H1 (cell line): ENCODE results near the gene OR5H15. TPM values are rescaled to one million over a fixed set of nuclear protein-coding genes. Genes with fewer than 3 reads are reported as not detected.
"Not testable (repeated sequence)": the region's sequence is repeated elsewhere in the genome, so short reads cannot be mapped to it uniquely, and the experiment has no call there.

ENCODE experiments used
- CTCF ChIA-PET: fragments of 300-600 bp; sonication (Branson Sonifier 250); formaldehyde crosslinking; loops from one replicate; lab custom pipeline; 2021; ENCODE audit not compliant: partially characterized antibody; lab: Charles Lee
- POLR2A ChIA-PET: fragments of 300-600 bp; sonication (Branson Sonifier 250); formaldehyde crosslinking; loops from one replicate; lab custom pipeline; 2021; ENCODE audit warnings: inconsistent platforms; ENCODE audit not compliant: partially characterized antibody; lab: Charles Lee
- DNase-seq, 2 experiments: peaks; one replicate each; pipeline versions ENCODE4 v3.0.0 to v3.0.0-alpha.2; 2010 to 2022; ENCODE audit warnings: low spot score in 2 of 2, low read depth in 1 of 2, mixed read lengths in 1 of 2
- FAIRE-seq: peaks from 2 replicates; lab custom pipeline; 2011; peaks lifted over from hg19 to GRCh38; lab: Jason Lieb, UNC
- H2AFZ ChIP-seq: 2 replicates; pipeline ENCODE4 v1.8.1; 2012; ENCODE audit warnings: low read length, inconsistent platforms
- H2AK5ac ChIP-seq: 2 replicates; pipeline ENCODE4 v1.6.1; 2013; ENCODE audit warnings: low read depth, low read length
- H2BK120ac ChIP-seq: replicated peaks from 2 replicates; pipeline ENCODE3; 2013; ENCODE audit warnings: low read depth, low read length, inconsistent platforms
- H2BK12ac ChIP-seq: 2 replicates; pipeline ENCODE4 v1.6.1; 2013; ENCODE audit warnings: low read depth, low read length
- H2BK15ac ChIP-seq: 2 replicates; pipeline ENCODE4 v1.6.1; 2013; ENCODE audit warnings: low read length
- H2BK20ac ChIP-seq: 2 replicates; pipeline ENCODE4 v1.6.1; 2013; ENCODE audit warnings: low read length
- H2BK5ac ChIP-seq: 2 replicates; pipeline ENCODE4 v1.6.1; 2013; ENCODE audit warnings: low read depth, low read length
- H3K14ac ChIP-seq: 2 replicates; pipeline ENCODE4 v1.6.1; 2013; ENCODE audit warnings: inconsistent platforms; ENCODE audit not compliant: insufficient read length
- H3K18ac ChIP-seq: 2 replicates; pipeline ENCODE4 v1.6.1; 2013; ENCODE audit warnings: low read length; ENCODE audit errors: extremely low read depth
- H3K23ac ChIP-seq: 2 replicates; pipeline ENCODE4 v1.6.1; 2013; ENCODE audit warnings: inconsistent platforms; ENCODE audit not compliant: insufficient read length
- H3K23me2 ChIP-seq: 2 replicates; pipeline ENCODE4 v1.6.1; 2013; ENCODE audit warnings: low read depth, low read length
- H3K27ac ChIP-seq: 2 replicates; pipeline ENCODE4 v1.6.1; 2011; ENCODE audit warnings: low read depth, low read length, inconsistent platforms
- H3K27me3 ChIP-seq, 4 experiments: replicated peaks in 1 of 4; 1 replicate in 1 of 4; 2 replicates in 3 of 4; pipeline versions ENCODE4 v1.6.1 to v1.8.1; 2011 to 2013; ENCODE audit warnings: low read length in 3 of 4, mild to moderate bottlenecking in 3 of 4, inconsistent platforms in 2 of 4, mixed read lengths in 2 of 4, moderate library complexity in 1 of 4; ENCODE audit not compliant: control insufficient read depth in 3 of 4, insufficient read depth in 3 of 4; ENCODE audit errors: extremely low read depth in 1 of 4
- H3K36me3 ChIP-seq, 4 experiments: 2 replicates each; pipeline versions ENCODE4 v1.6.1 to v1.8.1; 2011 to 2013; ENCODE audit warnings: mild to moderate bottlenecking in 4 of 4, low read length in 3 of 4, moderate library complexity in 2 of 4, control low read depth in 1 of 4, inconsistent platforms in 1 of 4; ENCODE audit not compliant: insufficient read depth in 4 of 4, control insufficient read depth in 2 of 4
- H3K4ac ChIP-seq: replicated peaks from 2 replicates; pipeline ENCODE3; 2013; ENCODE audit warnings: low read length, low read depth, mixed read lengths, inconsistent platforms; ENCODE audit not compliant: insufficient read length
- H3K4me1 ChIP-seq, 4 experiments: replicated peaks in 1 of 4; 1 replicate in 1 of 4; 2 replicates in 3 of 4; pipeline versions ENCODE4 v1.6.1 to v1.8.1; 2011 to 2013; ENCODE audit warnings: low read length in 3 of 4, inconsistent platforms in 2 of 4, mixed read lengths in 1 of 4; ENCODE audit not compliant: insufficient read depth in 4 of 4, control insufficient read depth in 3 of 4
- H3K4me2 ChIP-seq, 2 experiments: 2 replicates each; pipeline versions ENCODE4 v1.6.1 to v1.8.1; 2011 to 2013; ENCODE audit warnings: low read depth in 2 of 2, low read length in 2 of 2, control low read depth in 1 of 2, inconsistent platforms in 1 of 2, mild to moderate bottlenecking in 1 of 2; ENCODE audit not compliant: insufficient read depth in 1 of 2
- H3K4me3 ChIP-seq, 4 experiments: fragments of 200-600, 300-600 bp in 1 of 4; sonication (generic), shearing (Covaris generic), sonication (Bioruptor Twin) in 1 of 4; 2 replicates each; pipeline versions ENCODE4 v1.5.1 to v1.8.1; 2011 to 2016; ENCODE audit warnings: low read length in 4 of 4, low read depth in 3 of 4, control low read depth in 2 of 4, inconsistent platforms in 2 of 4, mild to moderate bottlenecking in 2 of 4, mixed read lengths in 1 of 4, moderate library complexity in 1 of 4; ENCODE audit not compliant: insufficient read depth in 2 of 4; ENCODE audit errors: extremely low read depth in 1 of 4
- H3K56ac ChIP-seq: replicated peaks from 2 replicates; pipeline ENCODE3; 2013; ENCODE audit warnings: low read depth, mild to moderate bottlenecking, mixed read lengths, low read length, inconsistent platforms; ENCODE audit not compliant: insufficient read length
- H3K79me1 ChIP-seq: 2 replicates; pipeline ENCODE4 v1.6.1; 2013; ENCODE audit warnings: low read depth, low read length, control low read depth
- H3K79me2 ChIP-seq, 2 experiments: 2 replicates each; pipeline versions ENCODE4 v1.6.1 to v1.8.1; 2012 to 2013; ENCODE audit warnings: low read length in 2 of 2, mild to moderate bottlenecking in 2 of 2, inconsistent platforms in 1 of 2; ENCODE audit not compliant: insufficient read depth in 2 of 2, control insufficient read depth in 1 of 2
- H3K9ac ChIP-seq, 4 experiments: replicated peaks in 1 of 4; 1 replicate in 1 of 4; 2 replicates in 3 of 4; pipeline versions ENCODE4 v1.6.1 to v1.8.1; 2011 to 2013; ENCODE audit warnings: low read depth in 3 of 4, low read length in 3 of 4, control low read depth in 2 of 4, mild to moderate bottlenecking in 2 of 4, moderate library complexity in 2 of 4, inconsistent platforms in 1 of 4; ENCODE audit errors: extremely low read depth in 1 of 4
- H3K9me3 ChIP-seq, 2 experiments: 2 replicates each; pipeline versions ENCODE4 v1.6.1 to v1.8.1; 2012 to 2013; ENCODE audit warnings: mild to moderate bottlenecking in 2 of 2, moderate library complexity in 2 of 2, control low read depth in 1 of 2, inconsistent platforms in 1 of 2, low read depth in 1 of 2, low read length in 1 of 2, mixed read lengths in 1 of 2; ENCODE audit not compliant: insufficient read depth in 2 of 2
- H4K20me1 ChIP-seq, 2 experiments: replicated peaks in 1 of 2; 2 replicates each; pipeline versions ENCODE3 to v1.8.1; 2011 to 2013; ENCODE audit warnings: inconsistent platforms in 2 of 2, low read length in 2 of 2, mild to moderate bottlenecking in 1 of 2; ENCODE audit not compliant: insufficient read depth in 2 of 2, control insufficient read depth in 1 of 2
- H4K5ac ChIP-seq: 2 replicates; pipeline ENCODE4 v1.6.1; 2013; ENCODE audit warnings: low read length, low read depth, mixed read lengths, inconsistent platforms; ENCODE audit not compliant: insufficient read length
- H4K8ac ChIP-seq: 2 replicates; pipeline ENCODE4 v1.8.0; 2013; ENCODE audit warnings: mild to moderate bottlenecking, moderate library complexity, low read length, inconsistent platforms; ENCODE audit not compliant: insufficient read depth; ENCODE audit errors: extremely low read depth
- H4K91ac ChIP-seq: replicated peaks from 2 replicates; pipeline ENCODE3; 2013; ENCODE audit warnings: low read length, mixed read lengths, inconsistent platforms; ENCODE audit not compliant: insufficient read length
- polyA plus RNA-seq, 7 experiments: library from polyadenylated mRNA; depleted of rRNA in 3 of 7; stranded (reverse) in 5 of 7; unstranded in 2 of 7; fragments of >200 nt in 5 of 7; fragments of 200-250 nt in 2 of 7; gene quantifications; 1 replicate in 5 of 7; 2 replicates in 1 of 7; 4 replicates in 1 of 7; pipeline versions ENCODE4 v1.2.1 to v1.2.3, GENCODE V29; 2011 to 2013; ENCODE audit warnings: missing spikeins in 2 of 7, mixed read lengths in 2 of 7
- total RNA-seq: library from RNA; stranded (reverse); fragmentation: NEBNext Ultra II Directional; extraction: Animal tissue kit (Norgen Biotek cat#: 25700); gene quantifications from 2 replicates; pipeline ENCODE4 v1.2.1, GENCODE V29; 2021

OR5H15 gene
- total and polyA plus RNA-seq, 2 of the 8 experiments (the other 6 are each of a cell fraction or from before 2014, with no cell fraction given), result not detected

- FAIRE-seq, H3K56ac ChIP-seq, H3K27me3 ChIP-seq, H3K4me3 ChIP-seq, H3K4ac ChIP-seq, H3K23me2 ChIP-seq, H2AK5ac ChIP-seq, H2BK20ac ChIP-seq, H2BK15ac ChIP-seq, CTCF ChIA-PET, H3K36me3 ChIP-seq, H2BK12ac ChIP-seq, H4K91ac ChIP-seq, H4K5ac ChIP-seq, H3K27ac ChIP-seq, H3K9me3 ChIP-seq, H3K14ac ChIP-seq, H3K18ac ChIP-seq, H3K79me2 ChIP-seq, H2AFZ ChIP-seq, H3K4me2 ChIP-seq, H3K9ac ChIP-seq, H2BK120ac ChIP-seq, H2BK5ac ChIP-seq, H4K20me1 ChIP-seq, H3K4me1 ChIP-seq, H3K23ac ChIP-seq, DNase-seq, H4K8ac ChIP-seq, H3K79me1 ChIP-seq: not testable (repeated sequence)
- POLR2A ChIA-PET, result interaction anchor here (2.5 kb wide), 1 partner anchor 134 kb away, joined by 7 read pairs; no protein-coding TSS in a partner anchor
Measured at GRCh38 chr3:98190911-98191310, 24.4 kb downstream of the OR5H15 start.
